ENCODE data around the gene RMND1.
"Not testable (repeated sequence)": the region's sequence is repeated elsewhere in the genome, so short reads cannot be mapped to it uniquely, and the experiment has no call there.

RMND1 gene

DNA sequence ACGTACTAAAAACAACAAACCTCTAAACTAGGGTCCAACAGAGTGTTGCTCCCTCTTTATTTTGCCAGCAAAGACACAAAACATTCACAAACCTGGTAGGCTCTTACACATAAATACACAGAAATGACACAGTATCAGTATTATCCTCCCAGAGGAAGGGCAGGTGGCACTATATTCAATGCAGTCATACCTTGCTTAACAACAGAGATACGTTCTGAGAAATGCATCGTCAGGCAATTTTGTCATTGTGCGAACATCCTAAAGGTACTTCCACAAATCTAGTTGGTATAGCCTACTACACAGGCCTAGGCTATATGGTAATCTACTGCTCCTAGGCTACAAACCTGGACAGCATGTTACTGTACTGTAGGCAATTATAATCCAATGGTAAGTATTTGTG is 70.2 kb downstream of the RMND1 start:
- no peak for DNase-seq

DNA sequence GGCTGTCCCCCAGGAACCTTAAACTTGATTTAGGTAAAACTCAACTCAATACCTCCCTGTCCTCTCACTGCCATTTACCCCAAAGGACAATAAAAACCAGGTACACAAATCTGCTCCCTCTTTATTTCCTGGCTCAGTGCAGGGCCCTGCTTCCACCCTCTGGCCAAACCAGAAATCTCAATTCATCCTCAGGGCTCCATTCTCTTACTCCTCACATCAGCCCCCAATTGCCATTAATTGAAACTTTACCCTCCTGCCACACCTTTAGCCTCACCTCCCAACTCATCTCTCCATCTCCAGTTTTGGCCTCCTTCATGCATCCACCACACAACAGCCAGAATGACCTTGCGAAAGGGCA is 71.1 kb downstream of the RMND1 start:
- no peak for DNase-seq

DNA sequence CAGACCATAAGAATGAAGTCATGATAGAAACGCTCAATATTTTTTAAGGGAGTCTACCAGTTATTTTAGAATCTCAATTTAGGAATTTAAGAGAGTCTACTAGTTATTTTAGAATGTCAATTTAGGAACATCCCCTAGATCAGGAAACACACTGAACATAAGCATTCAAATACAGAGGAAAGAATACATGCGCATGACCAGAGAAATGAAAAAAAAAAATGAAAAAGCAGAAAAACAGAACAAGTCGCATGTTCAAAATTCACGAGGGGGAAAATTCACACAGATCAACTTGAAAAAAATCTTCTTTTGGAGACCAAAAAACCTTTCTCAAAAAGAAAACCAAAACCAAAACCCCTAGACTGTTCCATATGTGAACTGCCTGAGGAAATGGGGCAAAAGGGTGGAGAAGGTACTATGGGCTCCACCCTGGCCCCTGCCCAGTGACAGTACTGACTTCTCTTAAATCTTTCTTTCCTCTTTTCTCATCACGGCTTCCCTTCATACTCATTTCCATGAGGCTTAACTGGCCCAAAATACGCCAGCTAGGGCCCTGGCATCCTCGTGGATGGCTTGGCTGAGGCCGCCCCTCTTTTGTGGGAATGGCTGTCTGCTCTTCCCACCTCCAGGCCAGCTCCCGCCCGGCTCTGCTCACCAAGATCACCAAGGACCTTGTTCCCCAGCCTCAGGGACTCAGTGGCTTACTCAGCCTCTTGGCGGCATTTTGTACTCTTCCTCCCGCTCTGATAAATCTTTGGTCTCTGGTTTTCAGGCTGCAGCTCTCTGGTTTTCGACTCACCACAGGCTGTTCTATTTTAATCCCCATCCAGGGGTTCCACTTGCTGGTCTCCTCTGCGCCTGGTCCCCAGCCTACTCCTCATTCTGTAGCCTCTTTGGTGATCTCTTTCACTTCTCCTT is 71.7 kb downstream of the RMND1 start:
- no peak for DNase-seq

DNA sequence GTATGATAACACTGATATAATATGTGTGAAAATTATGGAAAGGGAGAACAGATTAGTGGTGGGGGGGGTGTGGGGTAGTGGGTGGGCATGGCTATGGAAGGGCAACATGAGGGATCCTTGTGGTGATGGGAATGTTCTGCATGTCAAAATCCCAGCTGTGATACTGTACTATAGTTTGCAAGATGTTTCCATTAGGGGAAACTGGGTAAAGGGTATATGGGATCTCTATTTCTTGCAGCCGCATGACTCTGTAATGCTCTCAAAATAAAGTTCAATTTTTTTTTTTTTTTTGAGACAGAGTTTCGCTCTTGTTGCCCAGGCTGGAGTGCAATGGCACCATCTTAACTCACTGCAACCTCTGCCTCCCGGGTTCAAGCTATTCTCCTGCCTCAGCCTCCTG is 74.8 kb downstream of the RMND1 start:
- no peak for DNase-seq

DNA sequence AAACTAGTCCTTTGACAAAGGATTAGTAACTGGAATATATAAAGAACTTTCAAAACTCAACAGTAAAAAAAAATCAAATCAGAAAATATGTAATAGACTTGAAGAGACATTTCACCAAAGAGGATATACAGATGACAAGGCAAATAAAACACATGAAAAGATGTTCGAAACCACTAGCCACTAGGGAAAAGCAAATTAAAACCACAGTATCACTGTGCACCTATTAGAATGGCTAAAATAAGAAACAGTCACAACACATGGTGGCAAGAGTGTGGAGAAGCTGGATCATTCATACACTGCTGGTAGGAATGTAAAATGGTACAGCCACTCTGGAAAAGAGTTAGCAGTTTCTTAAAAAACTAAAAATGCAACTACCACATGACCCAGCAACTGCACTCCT is 75.5 kb downstream of the RMND1 start:
- no peak for DNase-seq

DNA sequence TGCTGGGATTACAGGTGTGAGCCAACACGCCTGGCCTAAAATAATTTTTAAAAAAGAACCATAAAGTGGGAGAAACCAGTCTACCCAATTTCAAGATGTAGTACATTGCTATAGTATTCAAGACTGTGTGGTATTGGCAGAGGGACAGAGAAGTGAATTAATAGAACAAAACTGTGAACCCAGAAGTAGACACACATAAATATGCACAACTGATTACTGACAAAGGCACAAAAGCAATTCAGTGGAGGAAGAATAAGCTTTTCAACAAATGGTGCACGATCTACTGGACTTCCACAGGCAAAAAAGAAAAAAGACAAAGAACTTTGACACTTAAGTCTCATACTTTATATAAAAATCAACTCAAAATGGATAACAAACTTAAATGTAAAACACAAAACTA is 76.1 kb downstream of the RMND1 start:
- no peak for DNase-seq

DNA sequence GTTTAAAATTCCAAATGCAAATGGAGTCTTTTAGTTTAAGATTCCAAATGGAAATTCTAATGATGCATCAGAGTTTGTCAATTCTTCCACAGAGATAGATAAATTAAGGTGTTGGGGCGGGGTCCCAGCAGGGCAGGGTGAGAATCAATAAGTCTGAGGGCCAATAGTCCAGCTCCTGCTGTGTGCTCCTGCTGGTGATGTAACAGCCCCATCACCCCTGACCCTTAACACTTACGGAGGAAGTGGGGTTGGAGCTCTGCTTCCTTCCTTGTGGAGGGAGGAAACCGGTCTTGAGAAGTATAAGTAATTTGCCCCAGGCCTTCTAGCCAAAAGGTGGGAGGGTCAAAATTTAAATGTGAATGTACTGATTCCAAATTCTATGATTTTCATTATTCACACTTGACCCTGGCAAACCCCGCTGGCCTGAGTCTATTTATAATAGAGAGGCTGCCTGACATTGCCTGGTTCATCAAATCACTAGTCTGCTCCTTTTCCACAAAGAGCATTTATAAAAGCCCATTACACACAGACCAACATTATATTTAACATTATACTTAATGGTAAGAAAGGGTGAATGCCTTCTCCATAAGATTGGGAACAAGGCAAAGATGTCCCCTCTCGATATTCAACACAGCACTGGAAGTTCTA is 77.8 kb downstream of the RMND1 start:
- peak; percentile 5 for DNase-seq

DNA sequence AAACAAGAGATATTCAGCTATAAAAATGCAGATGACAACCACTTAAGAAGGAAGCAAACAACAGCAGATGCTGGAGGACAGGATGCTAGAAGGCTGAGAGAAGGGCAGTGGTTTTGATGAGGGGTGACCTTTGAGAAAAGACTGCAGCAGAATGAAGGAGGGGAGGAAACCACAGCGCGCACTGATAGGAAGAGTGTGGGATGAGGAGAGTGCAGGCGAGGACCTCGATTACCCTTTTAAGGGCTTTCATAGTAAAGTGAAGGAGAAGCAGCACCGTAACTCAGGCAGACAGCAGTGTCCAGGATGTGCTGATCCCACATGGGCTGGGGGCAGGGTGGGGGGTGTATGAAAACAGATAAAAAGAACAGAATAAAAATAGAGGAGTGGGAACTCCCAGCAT is 79.8 kb downstream of the RMND1 start:
- DNase-seq = no peak

DNA sequence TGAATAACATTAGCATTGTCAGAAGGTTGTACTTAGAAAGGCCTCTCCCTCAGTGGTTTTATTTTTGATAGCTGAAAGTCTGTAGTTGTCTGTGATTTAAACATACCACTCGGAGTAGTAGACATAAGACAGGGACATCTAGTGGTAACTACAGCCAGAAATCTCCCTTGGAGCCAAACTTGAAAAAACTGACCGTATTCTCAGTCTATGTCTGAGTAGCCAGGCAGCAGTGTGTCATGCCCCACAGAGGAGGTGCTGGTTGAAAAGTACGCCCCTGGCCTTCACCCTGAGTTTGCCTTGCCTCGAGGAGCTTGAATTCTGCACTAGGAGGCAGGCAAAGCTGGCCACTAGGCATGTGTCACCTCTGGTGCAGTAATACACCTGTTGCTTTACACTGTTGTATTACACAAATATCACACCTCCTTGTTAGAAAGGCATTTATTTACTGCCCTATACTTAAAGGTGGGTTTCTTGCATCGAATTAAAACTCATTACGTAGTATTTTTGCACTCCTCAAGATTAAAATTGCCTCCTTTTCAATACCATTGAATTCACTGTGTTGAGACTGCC is 81.3 kb downstream of the RMND1 start:
- DNase-seq = no peak

DNA sequence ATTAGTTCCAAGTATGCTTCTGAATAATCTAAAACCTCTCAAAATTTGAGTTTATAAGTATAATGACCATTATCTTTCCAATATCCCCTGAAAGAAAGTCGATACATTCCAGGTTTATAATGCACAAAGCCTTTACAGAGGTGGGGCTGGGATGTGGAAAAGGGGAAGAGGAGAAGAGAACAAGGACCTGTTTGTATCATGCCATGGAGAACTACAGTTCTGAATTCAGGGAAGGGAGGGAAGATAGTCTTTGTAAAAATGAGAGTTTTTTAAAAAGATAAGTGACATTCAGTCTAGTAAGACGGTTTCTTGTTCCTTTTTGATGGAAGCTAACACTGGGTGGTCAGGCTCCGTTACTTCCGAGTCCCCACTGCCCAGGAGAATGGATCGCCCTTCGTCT is 86.7 kb downstream of the RMND1 start:
- no peak for DNase-seq

DNA sequence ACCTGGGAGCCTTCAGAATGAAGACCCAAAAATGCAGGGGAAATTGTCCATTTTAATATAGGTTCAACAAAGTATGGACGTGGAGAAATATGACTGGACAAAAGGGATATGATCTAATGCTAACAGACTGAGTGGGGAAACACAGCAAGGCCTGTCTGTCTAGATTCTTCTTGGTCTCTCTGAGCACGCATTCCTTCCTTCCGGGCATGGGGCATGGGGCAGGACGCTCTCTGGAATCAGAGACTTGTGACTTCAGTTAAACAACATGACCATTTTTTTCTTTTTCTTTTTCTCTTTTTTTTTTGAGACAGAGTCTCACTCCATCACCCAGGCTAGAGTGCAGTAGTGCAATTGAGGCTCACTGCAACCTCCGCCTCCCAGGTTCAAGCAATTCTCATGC is 92.4 kb downstream of the RMND1 start:
- no peak for DNase-seq

DNA sequence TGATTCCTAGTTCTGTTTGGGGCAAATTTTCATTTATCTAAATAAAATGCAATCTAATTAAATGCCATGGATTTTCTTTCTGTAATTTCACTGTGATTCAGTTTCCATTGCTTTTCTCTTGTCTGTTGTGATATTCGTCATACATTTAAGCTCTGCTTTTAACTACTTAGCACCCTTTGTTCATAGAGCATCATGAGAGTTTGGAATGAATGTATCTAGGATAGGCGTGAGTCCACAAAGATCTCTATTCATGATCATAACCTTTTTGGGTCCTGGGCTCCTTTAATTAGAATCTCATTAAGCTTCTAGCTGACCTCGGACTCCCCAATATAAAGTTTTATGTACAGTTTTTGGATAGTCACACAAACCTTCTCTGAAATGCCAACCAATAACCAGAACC is 93.5 kb downstream of the RMND1 start:
- DNase-seq = no peak

DNA sequence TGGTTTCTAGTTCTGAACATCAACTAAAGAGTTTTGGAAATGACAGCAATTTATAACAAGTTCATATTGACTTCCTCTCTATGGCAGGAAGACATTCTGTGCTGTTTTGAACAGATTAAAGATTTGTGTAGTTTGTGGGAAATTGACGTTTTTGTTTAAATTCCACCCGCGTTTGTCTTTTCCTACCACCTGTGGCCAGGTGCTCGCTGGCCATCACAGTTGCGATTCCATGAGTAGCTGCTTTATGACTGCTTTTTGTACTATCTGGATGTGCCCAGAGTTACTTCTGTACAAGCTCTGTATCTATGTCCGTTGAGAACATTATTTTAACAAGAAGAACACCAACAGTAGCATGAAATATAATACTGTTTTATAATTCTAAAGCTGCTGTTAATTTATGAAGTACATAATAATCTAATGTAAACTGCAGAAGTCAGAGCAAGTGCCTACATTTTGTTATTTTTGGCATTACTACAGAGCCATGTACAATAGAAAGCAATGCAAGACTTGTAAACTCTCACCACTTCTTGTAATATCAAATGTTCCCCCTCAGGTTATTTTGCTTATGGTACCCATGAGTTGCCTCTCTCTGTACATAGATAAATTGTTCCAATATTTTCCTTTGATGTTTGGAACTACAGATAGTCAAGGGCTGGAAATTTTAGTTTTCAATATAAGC is 94.0 kb downstream of the RMND1 start:
- DNase-seq = no peak

DNA sequence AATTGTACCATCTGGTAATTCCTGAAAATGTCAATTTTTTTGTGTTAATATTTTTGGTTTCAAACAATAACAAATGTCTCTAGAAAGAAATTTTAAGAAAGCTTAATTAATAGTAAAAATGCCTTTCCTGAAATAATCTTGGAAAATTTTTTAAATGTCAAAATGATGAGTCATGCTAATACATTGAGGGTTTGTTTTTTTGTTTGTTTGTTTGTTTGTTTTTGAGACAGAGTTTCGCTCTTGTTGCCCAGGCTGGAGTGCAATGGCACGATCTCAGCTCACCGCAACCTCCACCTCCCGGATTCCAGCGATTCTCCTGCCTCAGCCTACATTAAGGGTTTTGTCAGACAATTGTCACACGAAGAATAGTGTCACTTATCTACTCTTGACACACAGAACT is 94.9 kb downstream of the RMND1 start:
- DNase-seq = not testable (repeated sequence)

All from NCI-H226 (cell line).